GM12874 (cell line): Measurements from ENCODE around the gene SAC3D1.

Experiments used
- CTCF ChIP-seq: IDR thresholded peaks from 2 replicates; pipeline ENCODE4 v1.5.1; 2011; ENCODE audit warnings: low read depth, mild to moderate bottlenecking, control low read depth, low read length, moderate library complexity; ENCODE audit not compliant: insufficient read depth

SAC3D1 gene

GRCh38 chr11:65040847-65041622, at the start of gene SAC3D1:
Gene SAC3D1 (plus strand): TSS chr11:65041210. CDS start chr11:65041293, 83 bp downstream.
- TF ChIP-seq CTCF: no peak

GRCh38 chr11:64994318-64994717, 46.7 kb upstream of the SAC3D1 start:
- no peak for TF ChIP-seq CTCF

GRCh38 chr11:64996327-64996709, 44.7 kb upstream of the SAC3D1 start:
- no peak for TF ChIP-seq CTCF

GRCh38 chr11:64996710-64997380, 44.2 kb upstream of the SAC3D1 start, which contains the start of gene BATF2:
Gene BATF2 (minus strand): TSS chr11:64996971. CDS start chr11:64996914, 57 bp downstream.
- peak; percentile 37; the same call in 1 of the 2 replicates for TF ChIP-seq CTCF

GRCh38 chr11:64998141-64998540, 42.9 kb upstream of the SAC3D1 start:
- TF ChIP-seq CTCF: no peak

GRCh38 chr11:64998690-64999431, 42.1 kb upstream of the SAC3D1 start:
- no peak for TF ChIP-seq CTCF

GRCh38 chr11:64999478-64999877, 41.5 kb upstream of the SAC3D1 start:
- no peak for TF ChIP-seq CTCF
